ENCODE measurements around the gene ZWILCH.

The ZWILCH gene

GRCh38 chr15:66593219-66593780 is 88.2 kb downstream of the ZWILCH start:
- no peak overlapping the region for H3K27ac Mint-ChIP-seq

GRCh38 chr15:66594344-66594743 is 89.2 kb downstream of the ZWILCH start:
- peaks cover 8% of the 10 kb centered on the region for H3K4me1 Mint-ChIP-seq (ENCODE audit: low read depth)
- H3K27me3 Mint-ChIP-seq: peaks cover 7% of the 10 kb centered on the region
- no peaks in the 10 kb centered on the region for H3K36me3 Mint-ChIP-seq
- H3K9me3 Mint-ChIP-seq (ENCODE audit: low read depth): no peaks in the 10 kb centered on the region
- H3K27ac Mint-ChIP-seq: no peak overlapping the region
- no peak overlapping the region for H3K4me3 Mint-ChIP-seq

More at GRCh38 chr15:66593219-66593780, 88.2 kb downstream of the ZWILCH start:
- peaks cover 5% of the 10 kb centered on the region for H3K4me1 Mint-ChIP-seq (ENCODE audit: low read depth)
- H3K27me3 Mint-ChIP-seq: peaks cover 7% of the 10 kb centered on the region
- no peaks in the 10 kb centered on the region for H3K9me3 Mint-ChIP-seq (ENCODE audit: low read depth)
- no peak overlapping the region for H3K4me3 Mint-ChIP-seq
- no peaks in the 10 kb centered on the region for H3K36me3 Mint-ChIP-seq

- Mint-ChIP-seq H3K27me3 (peaks cover 7% of the 10 kb centered on the region), H3K27ac (no peak overlapping the region), H3K4me3 (no peak overlapping the region), H3K4me1 (ENCODE audit: low read depth) (peaks cover 8% of the 10 kb centered on the region), H3K36me3 (no peaks in the 10 kb centered on the region), H3K9me3 (ENCODE audit: low read depth) (no peaks in the 10 kb centered on the region)
Observed at GRCh38 chr15:66594836-66595235, 89.7 kb downstream of the ZWILCH start.

GRCh38 chr15:66595332-66595731 is 90.2 kb downstream of the ZWILCH start:
- H3K27me3 Mint-ChIP-seq: peaks cover 6% of the 10 kb centered on the region
- no peak overlapping the region for H3K4me3 Mint-ChIP-seq
- H3K27ac Mint-ChIP-seq: no peak overlapping the region
- H3K9me3 Mint-ChIP-seq (ENCODE audit: low read depth): no peaks in the 10 kb centered on the region
- H3K36me3 Mint-ChIP-seq: no peaks in the 10 kb centered on the region
- H3K4me1 Mint-ChIP-seq (ENCODE audit: low read depth): peaks cover 8% of the 10 kb centered on the region

- no peaks in the 10 kb centered on the region for H3K9me3 Mint-ChIP-seq (ENCODE audit: low read depth)
- H3K4me1 Mint-ChIP-seq (ENCODE audit: low read depth): peaks cover 8% of the 10 kb centered on the region
- no peak overlapping the region for H3K4me3 Mint-ChIP-seq
- no peaks in the 10 kb centered on the region for H3K27me3 Mint-ChIP-seq
- H3K27ac Mint-ChIP-seq: no peak overlapping the region
- H3K36me3 Mint-ChIP-seq: no peaks in the 10 kb centered on the region
Observed at GRCh38 chr15:66595931-66596545, 90.9 kb downstream of the ZWILCH start.

GRCh38 chr15:66598095-66598815 is 93.1 kb downstream of the ZWILCH start:
- H3K27ac Mint-ChIP-seq: no peak overlapping the region
- H3K27me3 Mint-ChIP-seq: peaks cover 3% of the 10 kb centered on the region
- H3K4me1 Mint-ChIP-seq (ENCODE audit: low read depth): peaks cover 8% of the 10 kb centered on the region
- no peaks in the 10 kb centered on the region for H3K36me3 Mint-ChIP-seq
- H3K9me3 Mint-ChIP-seq (ENCODE audit: low read depth): no peaks in the 10 kb centered on the region
- H3K4me3 Mint-ChIP-seq: no peak overlapping the region
